Caco-2 (cell line): ENCODE results near the gene TCEAL5. TPM values are rescaled to one million over a fixed set of nuclear protein-coding genes. Genes with fewer than 3 reads are reported as not detected.
A peak's percentile ranks its signal among the peaks of the same experiment; 100 is the strongest.

ENCODE experiments used
- BruUV-seq: library from RNA; stranded (reverse); fragments of 400-500 nt; replicated peaks from 2 replicates; lab custom pipeline; 2021; lab: Mats Ljungman, UMichigan
- CTCF ChIA-PET: fragments of 300-600 bp; sonication (Branson Sonifier 250); formaldehyde crosslinking; loops from one replicate; lab custom pipeline; 2022; ENCODE audit warnings: antibody characterized with exemption; lab: Charles Lee
- POLR2A ChIA-PET: fragments of 300-600 bp; sonication (Branson Sonifier 250); formaldehyde crosslinking; loops from one replicate; lab custom pipeline; 2022; ENCODE audit warnings: antibody characterized with exemption; lab: Charles Lee
- DNase-seq, 2 experiments: peaks; one replicate each; pipeline versions ENCODE4 v3.0.0 to v3.0.0-alpha.2; 2020 to 2022
- H3K27me3 ChIP-seq: replicated peaks from 2 replicates; pipeline ENCODE4 v1.6.0; 2011; ENCODE audit warnings: low read length; ENCODE audit not compliant: control insufficient read depth, insufficient read depth
- H3K36me3 ChIP-seq: 2 replicates; pipeline ENCODE4 v1.5.1; 2011; ENCODE audit warnings: low read length; ENCODE audit not compliant: control insufficient read depth, insufficient read depth
- H3K4me1 ChIP-seq: fragments of 250-450 bp; sonication (Bioruptor Pico); 2 replicates; pipeline ENCODE4 v1.5.1; 2020; ENCODE audit warnings: mild to moderate bottlenecking
- H3K4me3 ChIP-seq: 2 replicates; pipeline ENCODE4 v1.5.1; 2011; ENCODE audit warnings: low read depth, mild to moderate bottlenecking, control low read depth, low read length
- H3K9me3 ChIP-seq: fragments of 250-450 bp; sonication (Bioruptor Pico); 2 replicates; pipeline ENCODE4 v1.5.1; 2020; ENCODE audit warnings: mild to moderate bottlenecking, moderate library complexity
- H3K27ac Mint-ChIP-seq: one replicate; pipeline ENCODE4 v1.8.0; 2022; ENCODE audit warnings: mixed read lengths; ENCODE audit not compliant: unreplicated experiment
- H3K27me3 Mint-ChIP-seq: one replicate; pipeline ENCODE4 v1.8.0; 2022; ENCODE audit warnings: mixed read lengths; ENCODE audit not compliant: insufficient read depth, unreplicated experiment
- H3K36me3 Mint-ChIP-seq: one replicate; pipeline ENCODE4 v1.8.0; 2022; ENCODE audit warnings: mild to moderate bottlenecking, mixed read lengths; ENCODE audit not compliant: insufficient read depth, unreplicated experiment
- H3K4me1 Mint-ChIP-seq: one replicate; pipeline ENCODE4 v1.8.0; 2022; ENCODE audit warnings: low read depth, mixed read lengths; ENCODE audit not compliant: unreplicated experiment
- H3K4me3 Mint-ChIP-seq: one replicate; pipeline ENCODE4 v1.8.0; 2022; ENCODE audit warnings: mild to moderate bottlenecking, moderate library complexity, mixed read lengths; ENCODE audit not compliant: unreplicated experiment
- H3K9me3 Mint-ChIP-seq: one replicate; pipeline ENCODE4 v1.8.0; 2022; ENCODE audit warnings: mixed read lengths; ENCODE audit not compliant: unreplicated experiment
- intact Hi-C: fragments of 100-400 bp; cut with micrococcal nuclease; formaldehyde crosslinking; loops from one replicate; pipeline ENCODE4 v1.10.0; 2022; ENCODE audit not compliant: unreplicated experiment
- total RNA-seq: library from RNA; stranded (reverse); gene quantifications from 2 replicates; pipeline ENCODE4 v1.2.3, GENCODE V29; 2022
- TF ChIP-seq, protein P1 (sequence below), 2 experiments: fragments of 200-600 bp in 1 of 2; IDR thresholded peaks; 1 replicate in 1 of 2; 2 replicates in 1 of 2; pipeline versions ENCODE4 v1.5.1 to v1.8.0; 2011 to 2022; ENCODE audit warnings: antibody characterized with exemption in 1 of 2, control low read depth in 1 of 2, inconsistent platforms in 1 of 2, low read depth in 1 of 2, low read length in 1 of 2, mild to moderate bottlenecking in 1 of 2, moderate library complexity in 1 of 2; ENCODE audit not compliant: insufficient read depth in 1 of 2, severe bottlenecking in 1 of 2, unreplicated experiment in 1 of 2

TCEAL5 gene
- total RNA-seq, 1 experiment from 2014 or later: not detected

DNA sequence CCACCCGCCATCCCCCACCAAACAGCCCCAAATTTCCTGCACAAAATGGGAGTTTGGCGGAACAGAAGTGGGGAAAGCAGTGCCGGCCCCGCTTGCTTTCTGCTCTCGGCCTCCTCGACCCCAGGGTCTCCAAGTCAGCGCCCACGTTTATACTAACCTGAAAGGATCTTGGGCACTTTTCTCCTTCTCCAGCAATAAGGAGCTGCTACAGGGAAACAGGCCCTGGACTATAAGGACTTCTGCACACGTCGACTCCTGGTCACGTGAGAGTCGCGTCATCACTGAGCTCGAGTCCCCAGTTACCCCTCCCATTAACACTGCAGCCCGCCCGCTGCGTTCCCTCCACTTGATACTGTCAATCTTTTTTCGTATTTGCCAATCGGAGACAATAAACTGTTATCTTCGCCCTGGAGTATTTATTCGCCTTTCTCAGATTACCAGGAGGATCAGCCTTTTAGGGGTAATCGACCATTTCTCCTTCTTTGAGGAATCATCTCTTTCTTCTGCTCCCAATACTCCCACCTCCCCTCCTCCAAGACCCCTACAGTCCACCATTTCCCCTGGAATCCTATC, 21.5 kb downstream of the TCEAL5 start, which contains the start of gene TCEAL8:
Gene TCEAL8, minus strand, starts transcription at position 235 of the 573 bp plus-strand sequence. CDS start 1,176 bp downstream, outside the sequence.
- CTCF ChIA-PET: interaction anchor here (1.0 kb wide), 1 partner anchor 209 kb away, joined by 4 read pairs; no protein-coding TSS in a partner anchor
- BruUV-seq: no TSS peak
- no peaks in the 10 kb centered on the region for H3K9me3 Mint-ChIP-seq

DNA sequence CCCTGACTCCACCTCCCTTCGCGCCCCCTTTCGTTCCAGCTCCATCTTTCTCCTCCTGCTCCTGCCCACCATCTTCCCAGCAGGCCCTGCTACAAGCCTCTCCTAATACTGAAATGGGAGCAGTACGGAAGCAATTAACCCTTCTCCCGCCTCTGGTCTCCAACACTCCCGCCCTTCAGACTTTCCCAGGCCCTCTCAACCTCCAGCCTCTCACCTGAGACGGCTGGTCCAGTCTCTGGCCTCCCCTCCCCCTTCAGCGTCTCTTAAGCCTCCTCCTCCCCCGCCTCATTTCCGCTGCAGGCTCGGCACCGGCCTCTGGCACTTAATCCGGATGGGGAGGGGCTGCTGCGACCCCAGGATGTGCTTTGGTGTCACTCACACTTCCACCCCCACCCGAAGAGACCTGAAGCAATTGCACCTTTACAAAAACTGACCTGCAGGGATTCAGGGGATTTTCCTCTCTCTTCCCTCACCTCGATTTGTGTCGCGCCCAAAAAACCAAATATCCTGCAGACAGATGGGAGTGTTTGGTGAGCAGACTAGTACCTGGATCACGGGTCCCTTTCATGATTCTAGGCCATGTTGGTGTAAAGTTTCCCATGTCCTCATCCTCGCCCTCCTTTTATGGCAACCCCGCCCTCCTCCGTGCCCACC, 22.3 kb downstream of the TCEAL5 start:
- peak; percentile 27 to 47 for DNase-seq
- CTCF ChIA-PET: interaction anchor here (1.0 kb wide), 1 partner anchor 210 kb away, joined by 4 read pairs; no protein-coding TSS in a partner anchor
- no TSS peak for BruUV-seq
- Histone ChIP-seq H3K27me3 (no peaks in the 10 kb centered on the region), H3K9me3 (no peaks in the 10 kb centered on the region), H3K4me1 (peaks cover 3% of the 10 kb centered on the region; the same call in 1 of the 2 replicates), H3K36me3 (no peaks in the 10 kb centered on the region), H3K4me3 (peak overlapping the region; percentile 63)
- peaks cover 17% of the 10 kb centered on the region for H3K36me3 Mint-ChIP-seq
- TF ChIP-seq, protein P1, sequence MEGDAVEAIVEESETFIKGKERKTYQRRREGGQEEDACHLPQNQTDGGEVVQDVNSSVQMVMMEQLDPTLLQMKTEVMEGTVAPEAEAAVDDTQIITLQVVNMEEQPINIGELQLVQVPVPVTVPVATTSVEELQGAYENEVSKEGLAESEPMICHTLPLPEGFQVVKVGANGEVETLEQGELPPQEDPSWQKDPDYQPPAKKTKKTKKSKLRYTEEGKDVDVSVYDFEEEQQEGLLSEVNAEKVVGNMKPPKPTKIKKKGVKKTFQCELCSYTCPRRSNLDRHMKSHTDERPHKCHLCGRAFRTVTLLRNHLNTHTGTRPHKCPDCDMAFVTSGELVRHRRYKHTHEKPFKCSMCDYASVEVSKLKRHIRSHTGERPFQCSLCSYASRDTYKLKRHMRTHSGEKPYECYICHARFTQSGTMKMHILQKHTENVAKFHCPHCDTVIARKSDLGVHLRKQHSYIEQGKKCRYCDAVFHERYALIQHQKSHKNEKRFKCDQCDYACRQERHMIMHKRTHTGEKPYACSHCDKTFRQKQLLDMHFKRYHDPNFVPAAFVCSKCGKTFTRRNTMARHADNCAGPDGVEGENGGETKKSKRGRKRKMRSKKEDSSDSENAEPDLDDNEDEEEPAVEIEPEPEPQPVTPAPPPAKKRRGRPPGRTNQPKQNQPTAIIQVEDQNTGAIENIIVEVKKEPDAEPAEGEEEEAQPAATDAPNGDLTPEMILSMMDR (IDR thresholded peaks at IDR 0.05; ENCODE audit: insufficient read depth in 1 of 2, low read depth in 1 of 2, low read length in 1 of 2, severe bottlenecking in 1 of 2, unreplicated experiment in 1 of 2): no peak
- peaks cover 12% of the 10 kb centered on the region for H3K4me1 Mint-ChIP-seq
- intact Hi-C loops: loop anchor here (5.0 kb wide), 1 partner anchor 208 kb away; no protein-coding TSS in a partner anchor
- peak overlapping the region; percentile 91 for H3K27ac Mint-ChIP-seq
- no peaks in the 10 kb centered on the region for H3K27me3 Mint-ChIP-seq
- H3K9me3 Mint-ChIP-seq: no peaks in the 10 kb centered on the region
- POLR2A ChIA-PET: no interaction called here
- H3K4me3 Mint-ChIP-seq: peak overlapping the region; percentile 94

More for the DNA sequence above, 21.5 kb downstream of the TCEAL5 start, which contains the start of gene TCEAL8:
- H3K36me3 Mint-ChIP-seq: peaks cover 17% of the 10 kb centered on the region
- peak within 1 kb of the TSS; percentile 91 for H3K27ac Mint-ChIP-seq
- peak; percentile 54 to 71 for DNase-seq
- Histone ChIP-seq H3K36me3 (no peaks in the 10 kb centered on the region), H3K9me3 (no peaks in the 10 kb centered on the region), H3K4me3 (peak within 1 kb of the TSS; percentile 63), H3K4me1 (peaks cover 3% of the 10 kb centered on the region; the same call in 1 of the 2 replicates), H3K27me3 (no peaks in the 10 kb centered on the region)
- TF ChIP-seq, protein P1 (IDR thresholded peaks at IDR 0.05; ENCODE audit: insufficient read depth in 1 of 2, low read depth in 1 of 2, low read length in 1 of 2, severe bottlenecking in 1 of 2, unreplicated experiment in 1 of 2): no peak
- intact Hi-C loops: loop anchor here (5.0 kb wide), 1 partner anchor 207 kb away; no protein-coding TSS in a partner anchor
- H3K4me1 Mint-ChIP-seq: peaks cover 12% of the 10 kb centered on the region
- no peaks in the 10 kb centered on the region for H3K27me3 Mint-ChIP-seq
- H3K4me3 Mint-ChIP-seq: peak within 1 kb of the TSS; percentile 94
- POLR2A ChIA-PET: interaction anchor here (0.6 kb wide), 1 partner anchor 535 kb away, joined by 3 read pairs; the partner anchor contains the start of gene GPRASP3

DNA sequence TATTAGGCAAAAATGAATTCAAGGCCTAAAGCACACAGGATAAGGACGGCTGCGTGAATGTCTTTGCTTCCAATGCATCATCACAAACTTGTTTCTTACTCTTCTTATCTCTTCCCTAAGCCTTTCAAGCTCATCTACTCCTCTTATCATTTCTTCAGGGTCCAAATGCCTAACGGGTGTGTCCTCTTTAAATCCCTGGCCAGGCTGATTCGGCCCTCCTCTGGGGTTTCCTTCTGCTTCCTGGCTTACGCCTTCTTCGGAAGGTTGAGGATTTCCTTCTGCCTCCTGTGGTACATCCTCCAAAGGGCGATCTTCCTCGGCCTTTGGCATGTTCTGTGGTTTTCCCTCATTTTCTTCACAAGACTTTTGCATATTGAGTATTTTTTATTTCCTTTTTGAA, 22.9 kb downstream of the TCEAL5 start:
- Histone ChIP-seq H3K4me3 (no peak overlapping the region), H3K9me3 (no peaks in the 10 kb centered on the region), H3K4me1 (peaks cover 3% of the 10 kb centered on the region; the same call in 1 of the 2 replicates), H3K27me3 (no peaks in the 10 kb centered on the region), H3K36me3 (no peaks in the 10 kb centered on the region)
- DNase-seq: no peak
- Mint-ChIP-seq H3K27me3 (no peaks in the 10 kb centered on the region), H3K9me3 (no peaks in the 10 kb centered on the region), H3K4me1 (peaks cover 12% of the 10 kb centered on the region), H3K27ac (peak overlapping the region; percentile 91), H3K36me3 (peaks cover 17% of the 10 kb centered on the region), H3K4me3 (peak overlapping the region; percentile 94)
- intact Hi-C loops: loop anchor here (5.0 kb wide), 1 partner anchor 209 kb away; no protein-coding TSS in a partner anchor
- no TSS peak for BruUV-seq
- TF ChIP-seq, protein P1 (IDR thresholded peaks at IDR 0.05; ENCODE audit: insufficient read depth in 1 of 2, low read depth in 1 of 2, low read length in 1 of 2, severe bottlenecking in 1 of 2, unreplicated experiment in 1 of 2): no peak
- POLR2A ChIA-PET: no interaction called here
- CTCF ChIA-PET: no interaction called here
